Kidney epithelial cell (primary cell): ENCODE measurements around the gene KRT20. TPM values are rescaled to one million over a fixed set of nuclear protein-coding genes. Genes with fewer than 3 reads are reported as not detected.

Source experiments
- DNase-seq: peaks from one replicate; pipeline ENCODE4 v3.0.0-alpha.2; 2010; ENCODE audit warnings: low read depth
- H3K27me3 ChIP-seq: 2 replicates; pipeline ENCODE4 v1.6.0; 2011; ENCODE audit warnings: low read length; ENCODE audit not compliant: control insufficient read depth, insufficient read depth
- H3K36me3 ChIP-seq: 2 replicates; pipeline ENCODE4 v1.5.1; 2011; ENCODE audit warnings: low read length; ENCODE audit not compliant: control insufficient read depth, insufficient read depth
- H3K4me3 ChIP-seq: 2 replicates; pipeline ENCODE4 v1.5.1; 2011; ENCODE audit warnings: low read depth, mild to moderate bottlenecking, control low read depth, low read length
- CTCF ChIP-seq: IDR thresholded peaks from 2 replicates; pipeline ENCODE4 v1.5.1; 2011; ENCODE audit warnings: mild to moderate bottlenecking, moderate library complexity, low read length, control low read depth, inconsistent platforms; ENCODE audit not compliant: insufficient read depth, poor library complexity, severe bottlenecking
- total RNA-seq: library from RNA; depleted of rRNA; stranded (reverse); fragments of >200 nt; gene quantifications from 2 replicates; pipeline ENCODE4 v1.2.3, GENCODE V29; 2015

KRT20 gene
- total RNA-seq, 1 donor from 2014 or later = not detected

GRCh38 chr17:40844671-40845107 is 40.4 kb downstream of the KRT20 start:
- no peaks in the 10 kb centered on the region for H3K36me3 ChIP-seq
- H3K27me3 ChIP-seq = no peaks in the 10 kb centered on the region
- TF ChIP-seq CTCF = no peak
- no peak overlapping the region for H3K4me3 ChIP-seq
- no peak for DNase-seq

- no peak overlapping the region for H3K4me3 ChIP-seq
- no peak for DNase-seq
- no peaks in the 10 kb centered on the region for H3K36me3 ChIP-seq
- no peaks in the 10 kb centered on the region for H3K27me3 ChIP-seq
- no peak for TF ChIP-seq CTCF
Measured at GRCh38 chr17:40843242-40843641, 41.8 kb downstream of the KRT20 start.

- no peak for DNase-seq
- H3K36me3 ChIP-seq = no peaks in the 10 kb centered on the region
- H3K27me3 ChIP-seq = no peaks in the 10 kb centered on the region
- H3K4me3 ChIP-seq = no peak overlapping the region
- no peak for TF ChIP-seq CTCF
Measured at GRCh38 chr17:40841246-40841645, 43.8 kb downstream of the KRT20 start.

GRCh38 chr17:40839194-40839593 is 45.8 kb downstream of the KRT20 start:
- Histone ChIP-seq H3K27me3 (no peaks in the 10 kb centered on the region), H3K4me3 (no peak overlapping the region), H3K36me3 (no peaks in the 10 kb centered on the region)
- no peak for DNase-seq
- no peak for TF ChIP-seq CTCF

GRCh38 chr17:40836020-40836419 is 49.0 kb downstream of the KRT20 start:
- no peaks in the 10 kb centered on the region for H3K27me3 ChIP-seq
- DNase-seq = no peak
- TF ChIP-seq CTCF = no peak
- no peak overlapping the region for H3K4me3 ChIP-seq
- no peaks in the 10 kb centered on the region for H3K36me3 ChIP-seq

- no peak for TF ChIP-seq CTCF
- H3K27me3 ChIP-seq = no peaks in the 10 kb centered on the region
- H3K36me3 ChIP-seq = no peaks in the 10 kb centered on the region
- H3K4me3 ChIP-seq = no peak overlapping the region
- no peak for DNase-seq
Measured at GRCh38 chr17:40833882-40834281, 51.2 kb downstream of the KRT20 start.
